ENCODE results near the gene LCN6. TPM values are rescaled to one million over a fixed set of nuclear protein-coding genes. Genes with fewer than 3 reads are reported as not detected.

LCN6 gene
- polyA plus RNA-seq, 1 donor (not counting 4 experiments of a cell fraction or from before 2014, with no cell fraction given) = not detected

DNA sequence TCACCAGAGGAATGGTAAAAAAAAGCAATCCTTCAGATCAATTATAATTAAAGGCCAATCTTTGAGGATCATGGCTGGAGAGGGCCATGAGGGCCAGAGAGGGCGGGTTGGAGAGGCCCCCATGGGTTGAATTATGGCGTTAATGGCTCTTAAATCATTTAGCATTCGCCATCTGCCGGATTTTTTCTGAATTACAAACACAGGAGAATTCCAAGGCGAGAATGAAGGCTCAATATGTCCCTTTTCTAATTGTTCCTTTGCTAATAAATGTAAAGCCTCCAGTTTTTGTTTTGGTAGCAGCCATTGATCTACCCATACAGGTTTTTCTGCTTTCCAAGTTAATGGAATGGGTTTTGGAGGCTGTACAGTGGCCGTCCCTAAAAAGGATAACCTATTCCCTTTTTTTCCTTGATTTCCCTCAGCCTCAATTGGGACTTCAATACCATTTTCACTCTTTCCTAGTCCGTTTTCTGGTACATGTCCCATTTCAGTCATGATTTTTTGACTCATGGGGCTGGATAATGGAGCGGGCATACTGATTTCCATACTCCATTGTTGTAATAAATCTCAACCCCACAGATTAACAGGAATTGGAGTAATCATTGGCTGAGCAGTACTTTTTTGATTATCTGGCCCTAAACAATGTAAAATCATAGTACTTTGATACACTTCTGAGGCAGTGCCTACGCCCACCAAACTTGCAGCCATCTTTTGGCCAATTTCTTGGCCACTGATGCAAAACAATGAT, 36.1 kb upstream of the LCN6 start:
- H3K9ac ChIP-seq (ENCODE audit: control insufficient read depth, extremely low read depth, insufficient read depth, low read length) = no peak overlapping the region
- no peaks in the 10 kb centered on the region for H3K9me1 ChIP-seq (ENCODE audit: control insufficient read depth, extremely low read depth, insufficient read depth, low read length)
- no peak for TF ChIP-seq EZH2 (IDR thresholded peaks at IDR 0.05; ENCODE audit: low read length)
- TF ChIP-seq, protein P1, sequence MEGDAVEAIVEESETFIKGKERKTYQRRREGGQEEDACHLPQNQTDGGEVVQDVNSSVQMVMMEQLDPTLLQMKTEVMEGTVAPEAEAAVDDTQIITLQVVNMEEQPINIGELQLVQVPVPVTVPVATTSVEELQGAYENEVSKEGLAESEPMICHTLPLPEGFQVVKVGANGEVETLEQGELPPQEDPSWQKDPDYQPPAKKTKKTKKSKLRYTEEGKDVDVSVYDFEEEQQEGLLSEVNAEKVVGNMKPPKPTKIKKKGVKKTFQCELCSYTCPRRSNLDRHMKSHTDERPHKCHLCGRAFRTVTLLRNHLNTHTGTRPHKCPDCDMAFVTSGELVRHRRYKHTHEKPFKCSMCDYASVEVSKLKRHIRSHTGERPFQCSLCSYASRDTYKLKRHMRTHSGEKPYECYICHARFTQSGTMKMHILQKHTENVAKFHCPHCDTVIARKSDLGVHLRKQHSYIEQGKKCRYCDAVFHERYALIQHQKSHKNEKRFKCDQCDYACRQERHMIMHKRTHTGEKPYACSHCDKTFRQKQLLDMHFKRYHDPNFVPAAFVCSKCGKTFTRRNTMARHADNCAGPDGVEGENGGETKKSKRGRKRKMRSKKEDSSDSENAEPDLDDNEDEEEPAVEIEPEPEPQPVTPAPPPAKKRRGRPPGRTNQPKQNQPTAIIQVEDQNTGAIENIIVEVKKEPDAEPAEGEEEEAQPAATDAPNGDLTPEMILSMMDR (optimal IDR thresholded peaks at IDR 0.05 in 1 of 3, IDR thresholded peaks at IDR 0.05 in 1 of 3, conservative IDR thresholded peaks at IDR 0.05 in 1 of 3; ENCODE audit: extremely low read depth in 1 of 3, insufficient read depth in 2 of 3, low read length in 3 of 3) = peak; percentile 12 to 25 (median 19)
- no peaks in the 10 kb centered on the region for H3K9me3 ChIP-seq (ENCODE audit: control insufficient read depth, low read depth, low read length)
- H3K4me3 ChIP-seq (ENCODE audit: control insufficient read depth in 2 of 3, extremely low read depth in 1 of 3, insufficient read depth in 2 of 3, low read depth in 1 of 3, low read length in 3 of 3) = no peak overlapping the region
- no peaks in the 10 kb centered on the region for H4K20me1 ChIP-seq (ENCODE audit: control insufficient read depth, extremely low read depth, insufficient read depth, low read length)
- H3K36me3 ChIP-seq (ENCODE audit: control insufficient read depth in 2 of 2, extremely low read depth in 1 of 2, insufficient read depth in 2 of 2, low read length in 2 of 2) = no peaks in the 10 kb centered on the region
- dilution Hi-C loops (cut with MboI; ENCODE audit: extremely low pct_ligation_motif_present, low sequenced_read_pairs) = no loop called here
- peaks cover 8% of the 10 kb centered on the region for H3K27me3 ChIP-seq (ENCODE audit: control insufficient read depth, extremely low read depth, insufficient read depth, low read length)
- DNase-seq (ENCODE audit: low read depth, low spot score) = no peak
- H3K79me2 ChIP-seq (ENCODE audit: control insufficient read depth, insufficient read depth, low read length) = no peaks in the 10 kb centered on the region
- no peak for FAIRE-seq
- no peak overlapping the region for H3K4me2 ChIP-seq (ENCODE audit: control insufficient read depth, extremely low read depth, insufficient read depth, low read depth, low read length)
- H3K27ac ChIP-seq (ENCODE audit: control insufficient read depth, insufficient read depth, low read length) = no peak overlapping the region
- no peak overlapping the region for H2AFZ ChIP-seq (ENCODE audit: control insufficient read depth, low read length)
- peaks cover 2% of the 10 kb centered on the region for H3K4me1 ChIP-seq (ENCODE audit: control insufficient read depth, extremely low read depth, insufficient read depth, low read length)

DNA sequence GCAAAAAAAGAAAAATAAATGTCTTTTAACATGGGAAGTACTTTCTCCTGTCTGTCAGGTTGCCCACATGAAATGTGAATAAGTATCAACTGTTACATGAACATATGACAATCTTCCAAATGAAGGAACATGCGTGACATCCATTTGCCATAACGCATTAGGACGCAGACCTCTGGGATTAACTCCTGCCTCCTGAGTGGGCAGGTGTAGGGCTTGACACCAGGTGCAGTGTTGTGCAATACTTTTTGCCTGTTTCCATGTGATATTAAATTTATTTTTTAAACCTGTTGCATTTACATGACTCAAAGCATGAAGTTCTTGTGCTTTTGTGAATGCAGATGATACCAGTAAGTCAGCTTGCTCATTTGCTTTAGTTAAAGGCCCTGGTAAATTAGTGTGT, 34.1 kb upstream of the LCN6 start:
- no peak overlapping the region for H3K27ac ChIP-seq (ENCODE audit: control insufficient read depth, insufficient read depth, low read length)
- H3K36me3 ChIP-seq (ENCODE audit: control insufficient read depth in 2 of 2, extremely low read depth in 1 of 2, insufficient read depth in 2 of 2, low read length in 2 of 2) = no peaks in the 10 kb centered on the region
- peaks cover 19% of the 10 kb centered on the region for H3K27me3 ChIP-seq (ENCODE audit: control insufficient read depth, extremely low read depth, insufficient read depth, low read length)
- no peaks in the 10 kb centered on the region for H4K20me1 ChIP-seq (ENCODE audit: control insufficient read depth, extremely low read depth, insufficient read depth, low read length)
- no peaks in the 10 kb centered on the region for H3K9me3 ChIP-seq (ENCODE audit: control insufficient read depth, low read depth, low read length)
- H3K4me2 ChIP-seq (ENCODE audit: control insufficient read depth, extremely low read depth, insufficient read depth, low read depth, low read length) = no peak overlapping the region
- dilution Hi-C loops (cut with MboI; ENCODE audit: extremely low pct_ligation_motif_present, low sequenced_read_pairs) = no loop called here
- no peak overlapping the region for H3K9ac ChIP-seq (ENCODE audit: control insufficient read depth, extremely low read depth, insufficient read depth, low read length)
- no peaks in the 10 kb centered on the region for H3K9me1 ChIP-seq (ENCODE audit: control insufficient read depth, extremely low read depth, insufficient read depth, low read length)
- no peak overlapping the region for H3K4me3 ChIP-seq (ENCODE audit: control insufficient read depth in 2 of 3, extremely low read depth in 1 of 3, insufficient read depth in 2 of 3, low read depth in 1 of 3, low read length in 3 of 3)
- no peaks in the 10 kb centered on the region for H3K4me1 ChIP-seq (ENCODE audit: control insufficient read depth, extremely low read depth, insufficient read depth, low read length)
- no peak for TF ChIP-seq EZH2 (IDR thresholded peaks at IDR 0.05; ENCODE audit: low read length)
- TF ChIP-seq, protein P1 (optimal IDR thresholded peaks at IDR 0.05 in 1 of 3, IDR thresholded peaks at IDR 0.05 in 1 of 3, conservative IDR thresholded peaks at IDR 0.05 in 1 of 3; ENCODE audit: extremely low read depth in 1 of 3, insufficient read depth in 2 of 3, low read length in 3 of 3) = no peak
- no peak for FAIRE-seq
- no peaks in the 10 kb centered on the region for H3K79me2 ChIP-seq (ENCODE audit: control insufficient read depth, insufficient read depth, low read length)
- no peak overlapping the region for H2AFZ ChIP-seq (ENCODE audit: control insufficient read depth, low read length)
- no peak for DNase-seq (ENCODE audit: low read depth, low spot score)
